K562 (cell line): Measurements from ENCODE around the gene TSPAN16. TPM values are rescaled to one million over a fixed set of nuclear protein-coding genes. Genes with fewer than 3 reads are reported as not detected.

Source experiments
- ARID1B ChIP-seq: fragments of 450-650 bp; IDR thresholded peaks from 2 replicates; pipeline ENCODE4 v1.6.1; 2016; ENCODE audit warnings: antibody characterized with exemption, mild to moderate bottlenecking, inconsistent platforms
- CCNT2 ChIP-seq: IDR thresholded peaks from 2 replicates; pipeline ENCODE4 v1.6.1; 2011; ENCODE audit warnings: borderline replicate concordance, low read depth, mild to moderate bottlenecking, moderate library complexity, mixed read lengths, low read length; ENCODE audit not compliant: insufficient read length; ENCODE audit errors: extremely low read depth
- CGGBP1 ChIP-seq: fragments of 250-450 bp; sonication (Bioruptor Pico); IDR thresholded peaks from 2 replicates; pipeline ENCODE4 v1.9.0; 2021; ENCODE audit warnings: mild to moderate bottlenecking
- EHMT2 ChIP-seq: fragments of 450-650 bp; IDR thresholded peaks from 2 replicates; pipeline ENCODE4 v1.6.1; 2018; ENCODE audit warnings: antibody characterized with exemption
- ETV6 ChIP-seq, 3 experiments: fragments of 150-350 bp in 1 of 3; sonication (generic) in 1 of 3; formaldehyde crosslinking in 1 of 3; IDR thresholded peaks; 2 replicates each; pipeline versions ENCODE4 v1.6.1 to v1.8.0; 2014 to 2022; ENCODE audit warnings: borderline replicate concordance in 2 of 3, low read depth in 2 of 3, antibody characterized with exemption in 1 of 3, low read length in 1 of 3, mild to moderate bottlenecking in 1 of 3, missing genetic modification reagents in 1 of 3
- KAT2B ChIP-seq: IDR thresholded peaks from one replicate; pipeline ENCODE4 v1.6.1; 2012; ENCODE audit warnings: low read depth, mild to moderate bottlenecking, control low read depth, inconsistent platforms, low read length, moderate library complexity
- MTA3 ChIP-seq: fragments of 450-650 bp; formaldehyde crosslinking; IDR thresholded peaks from 2 replicates; pipeline ENCODE4 v1.6.1; 2017; ENCODE audit warnings: mild to moderate bottlenecking, borderline replicate concordance
- PURB ChIP-seq: sonication (generic); formaldehyde crosslinking; IDR thresholded peaks from 2 replicates; pipeline ENCODE4 v1.9.0; 2021; ENCODE audit warnings: low read depth, mild to moderate bottlenecking, missing genetic modification reagents
- SMAD4 ChIP-seq: fragments of 250-450 bp; sonication (Bioruptor Pico); conservative IDR thresholded peaks from 2 replicates; pipeline ENCODE4 v1.8.0; 2021; ENCODE audit warnings: inconsistent platforms, mild to moderate bottlenecking, moderate library complexity
- TEAD4 ChIP-seq, 2 experiments: sonication (generic) in 1 of 2; formaldehyde crosslinking in 1 of 2; IDR thresholded peaks; 2 replicates each; pipeline versions ENCODE4 v1.6.1 to v1.8.0; 2012 to 2022; ENCODE audit warnings: borderline replicate concordance in 1 of 2, inconsistent platforms in 1 of 2, low read length in 1 of 2, mild to moderate bottlenecking in 1 of 2, missing genetic modification reagents in 1 of 2
- polyA plus RNA-seq, 8 experiments: library from polyadenylated mRNA; depleted of rRNA in 4 of 8; stranded (reverse) in 5 of 8; unstranded in 3 of 8; fragments of >200 nt; fragmentation: Nextera tagmentation in 2 of 8; fragmentation: Illumina TruSeq in 1 of 8; extraction: Ambion mirVana in 2 of 8; extraction: Trizol in 1 of 8; gene quantifications; 2 replicates each; pipeline versions ENCODE4 v1.2.1 to v1.2.3, GENCODE V29; 2011 to 2014; ENCODE audit warnings: inconsistent platforms in 1 of 8, missing spikeins in 1 of 8
- total RNA-seq, 7 experiments: library from RNA; depleted of rRNA in 6 of 7; stranded (reverse); fragments of >200 nt in 6 of 7; fragmentation: Illumina TruSeq in 2 of 7; extraction: Trizol in 2 of 7; gene quantifications; 2 replicates each; pipeline versions ENCODE4 v1.2.1 to v1.2.3, GENCODE V29; 2011 to 2021; ENCODE audit warnings: low replicate concordance in 1 of 7
- TF ChIP-seq, protein P1 (sequence below): fragments of 200-800 bp; sonication (Bioruptor generic); IDR thresholded peaks from 2 replicates; pipeline ENCODE4 v1.6.1; 2016; ENCODE audit warnings: missing genetic modification characterization, missing compliant biosample characterization

TSPAN16 gene
- total and polyA plus RNA-seq, 9 of the 15 experiments (the other 6 are each of a cell fraction or from before 2014, with no cell fraction given), result not detected

- TF ChIP-seq ETV6 (IDR thresholded peaks at IDR 0.05; ENCODE audit: borderline replicate concordance in 1 of 2, low read depth in 2 of 2, low read length in 1 of 2) (no peak), ETV6 (CRISPR knock-in tag; IDR thresholded peaks at IDR 0.05; ENCODE audit: borderline replicate concordance) (no peak), CCNT2 (no peak), ARID1B (no peak), KAT2B (no peak), TEAD4 (IDR thresholded peaks at IDR 0.05; ENCODE audit: low read length) (peak; percentile 41; the same call in 1 of the 2 replicates), TEAD4 (CRISPR knock-in tag; IDR thresholded peaks at IDR 0.05; ENCODE audit: borderline replicate concordance) (no peak), CGGBP1 (CRISPR knock-in tag) (no peak), SMAD4 (CRISPR knock-in tag) (peak; percentile 35; the same call in 1 of the 2 replicates), MTA3 (peak; percentile 97), EHMT2 (no peak), PURB (no peak)
- TF ChIP-seq, protein P1, sequence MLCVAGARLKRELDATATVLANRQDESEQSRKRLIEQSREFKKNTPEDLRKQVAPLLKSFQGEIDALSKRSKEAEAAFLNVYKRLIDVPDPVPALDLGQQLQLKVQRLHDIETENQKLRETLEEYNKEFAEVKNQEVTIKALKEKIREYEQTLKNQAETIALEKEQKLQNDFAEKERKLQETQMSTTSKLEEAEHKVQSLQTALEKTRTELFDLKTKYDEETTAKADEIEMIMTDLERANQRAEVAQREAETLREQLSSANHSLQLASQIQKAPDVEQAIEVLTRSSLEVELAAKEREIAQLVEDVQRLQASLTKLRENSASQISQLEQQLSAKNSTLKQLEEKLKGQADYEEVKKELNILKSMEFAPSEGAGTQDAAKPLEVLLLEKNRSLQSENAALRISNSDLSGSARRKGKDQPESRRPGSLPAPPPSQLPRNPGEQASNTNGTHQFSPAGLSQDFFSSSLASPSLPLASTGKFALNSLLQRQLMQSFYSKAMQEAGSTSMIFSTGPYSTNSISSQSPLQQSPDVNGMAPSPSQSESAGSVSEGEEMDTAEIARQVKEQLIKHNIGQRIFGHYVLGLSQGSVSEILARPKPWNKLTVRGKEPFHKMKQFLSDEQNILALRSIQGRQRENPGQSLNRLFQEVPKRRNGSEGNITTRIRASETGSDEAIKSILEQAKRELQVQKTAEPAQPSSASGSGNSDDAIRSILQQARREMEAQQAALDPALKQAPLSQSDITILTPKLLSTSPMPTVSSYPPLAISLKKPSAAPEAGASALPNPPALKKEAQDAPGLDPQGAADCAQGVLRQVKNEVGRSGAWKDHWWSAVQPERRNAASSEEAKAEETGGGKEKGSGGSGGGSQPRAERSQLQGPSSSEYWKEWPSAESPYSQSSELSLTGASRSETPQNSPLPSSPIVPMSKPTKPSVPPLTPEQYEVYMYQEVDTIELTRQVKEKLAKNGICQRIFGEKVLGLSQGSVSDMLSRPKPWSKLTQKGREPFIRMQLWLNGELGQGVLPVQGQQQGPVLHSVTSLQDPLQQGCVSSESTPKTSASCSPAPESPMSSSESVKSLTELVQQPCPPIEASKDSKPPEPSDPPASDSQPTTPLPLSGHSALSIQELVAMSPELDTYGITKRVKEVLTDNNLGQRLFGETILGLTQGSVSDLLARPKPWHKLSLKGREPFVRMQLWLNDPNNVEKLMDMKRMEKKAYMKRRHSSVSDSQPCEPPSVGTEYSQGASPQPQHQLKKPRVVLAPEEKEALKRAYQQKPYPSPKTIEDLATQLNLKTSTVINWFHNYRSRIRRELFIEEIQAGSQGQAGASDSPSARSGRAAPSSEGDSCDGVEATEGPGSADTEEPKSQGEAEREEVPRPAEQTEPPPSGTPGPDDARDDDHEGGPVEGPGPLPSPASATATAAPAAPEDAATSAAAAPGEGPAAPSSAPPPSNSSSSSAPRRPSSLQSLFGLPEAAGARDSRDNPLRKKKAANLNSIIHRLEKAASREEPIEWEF (CRISPR knock-in tag), result no peak
Measured at GRCh38 chr19:11346104-11346940, 50.4 kb downstream of the TSPAN16 start, which contains the start of the genes CCDC159 and TMEM205 (continued).
